GM13976 (cell line): ENCODE results near the gene AP2A2.

Experiments used
- DNase-seq: peaks from one replicate; pipeline ENCODE4 v3.0.0; 2012; ENCODE audit warnings: low spot score
- CTCF ChIP-seq: IDR thresholded peaks from 2 replicates; pipeline ENCODE4 v1.5.1; 2012; ENCODE audit warnings: borderline replicate concordance, mild to moderate bottlenecking; ENCODE audit not compliant: insufficient read depth; ENCODE audit errors: extremely low read depth, missing control alignments, control extremely low read depth
- in situ Hi-C: fragments of 300-500 bp; cut with MboI; formaldehyde crosslinking; loops from one replicate; pipeline ENCODE4 v1.12.0; 2022; ENCODE audit warnings: low sequenced_read_pairs, mixed read lengths, inconsistent platforms; ENCODE audit not compliant: unreplicated experiment

AP2A2 gene

GRCh38 chr11:985406-985805 lies 59.7 kb downstream of the AP2A2 start:
- TF ChIP-seq CTCF = no peak
- in situ Hi-C loops = no loop called here
- DNase-seq = no peak

GRCh38 chr11:985848-986247 lies 60.2 kb downstream of the AP2A2 start:
- no peak for DNase-seq
- TF ChIP-seq CTCF = no peak
- in situ Hi-C loops = no loop called here

GRCh38 chr11:986270-986951 lies 60.7 kb downstream of the AP2A2 start:
- in situ Hi-C loops = no loop called here
- DNase-seq = no peak
- no peak for TF ChIP-seq CTCF

GRCh38 chr11:986952-987305 lies 61.3 kb downstream of the AP2A2 start:
- no peak for DNase-seq
- in situ Hi-C loops = no loop called here
- TF ChIP-seq CTCF = no peak

GRCh38 chr11:987671-988070 lies 62.0 kb downstream of the AP2A2 start:
- TF ChIP-seq CTCF = no peak
- in situ Hi-C loops = no loop called here
- no peak for DNase-seq

GRCh38 chr11:990101-990500 lies 64.4 kb downstream of the AP2A2 start:
- DNase-seq = no peak
- in situ Hi-C loops = no loop called here
- TF ChIP-seq CTCF = no peak
